CD4-positive, alpha-beta T cell treated with Interleukin-15 for 1 hour (primary cell): ENCODE results near the gene PLEKHH1.

ENCODE experiments used
- DNase-seq: peaks from one replicate; pipeline ENCODE4 v3.0.0-alpha.2; 2020

Gene PLEKHH1

GRCh38 chr14:67510836-67511235 is 22.3 kb upstream of the PLEKHH1 start:
- DNase-seq, result no peak

GRCh38 chr14:67512463-67513310 is 20.4 kb upstream of the PLEKHH1 start:
- no peak for DNase-seq

GRCh38 chr14:67513631-67514108 is 19.4 kb upstream of the PLEKHH1 start:
- DNase-seq, result no peak

DNA sequence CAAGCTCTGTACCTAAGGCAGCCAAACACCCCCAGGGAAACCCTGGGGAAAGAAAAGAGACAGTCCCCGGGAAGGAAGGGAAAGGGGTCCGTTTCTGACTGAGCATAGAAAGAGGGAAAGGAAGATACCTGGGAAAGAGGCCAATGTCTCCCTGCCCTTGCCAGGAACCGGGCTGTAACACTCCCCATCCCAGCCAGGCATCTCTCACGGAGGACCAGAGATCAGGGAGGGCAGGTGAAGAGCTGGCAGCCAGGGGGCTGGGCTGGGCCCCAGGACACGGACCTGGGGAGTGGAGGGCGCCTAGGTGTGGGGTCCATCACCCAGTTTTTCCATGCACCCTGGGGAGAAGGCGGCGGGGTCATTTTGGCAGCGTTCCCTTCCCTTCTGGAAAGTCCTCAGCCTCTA is 18.9 kb upstream of the PLEKHH1 start:
- no peak for DNase-seq

- peak; percentile 42 for DNase-seq
Measured at GRCh38 chr14:67514650-67515385, 18.3 kb upstream of the PLEKHH1 start.

- no peak for DNase-seq
Measured at GRCh38 chr14:67515386-67516079, 17.6 kb upstream of the PLEKHH1 start.

GRCh38 chr14:67516676-67517075 is 16.4 kb upstream of the PLEKHH1 start:
- no peak for DNase-seq

DNA sequence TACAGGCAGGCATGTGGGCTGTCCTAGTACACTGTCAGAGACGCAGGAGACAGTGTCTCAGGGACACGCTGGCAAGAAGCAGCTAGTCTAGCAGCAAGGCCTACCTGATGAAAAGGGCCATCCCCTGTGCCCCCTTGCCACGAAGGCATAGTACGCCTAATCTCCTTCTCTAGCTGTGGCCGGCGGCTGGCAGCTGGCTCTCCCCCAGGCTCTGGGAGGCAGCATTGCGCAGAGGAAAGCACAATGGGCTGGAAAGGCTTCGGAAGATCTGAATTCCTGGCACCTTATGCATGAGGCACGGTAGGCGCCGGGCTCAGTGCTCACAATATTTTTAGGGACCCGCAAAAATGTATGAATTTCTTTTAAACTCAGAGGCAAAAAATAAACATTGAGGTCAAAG is 16.0 kb upstream of the PLEKHH1 start:
- no peak for DNase-seq

DNA sequence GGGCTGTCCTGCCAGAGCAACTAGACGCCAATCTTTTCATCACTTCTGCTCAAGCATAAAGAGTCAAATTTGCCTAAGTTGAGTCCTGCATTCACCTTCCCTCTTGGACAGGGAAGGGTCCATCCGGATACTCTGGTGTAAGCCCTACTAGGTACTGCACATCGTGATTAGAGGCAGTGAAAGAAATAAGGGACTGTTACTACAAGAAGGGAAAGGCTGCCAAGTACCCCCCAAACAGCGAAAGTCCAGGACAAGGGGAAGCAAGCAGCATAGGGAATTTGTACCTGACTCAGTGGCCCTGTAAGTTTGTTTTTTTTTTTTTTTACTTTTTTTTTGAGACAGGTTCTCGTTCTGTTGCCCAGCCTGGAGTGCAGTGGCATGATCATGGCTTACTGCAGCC is 13.7 kb upstream of the PLEKHH1 start:
- no peak for DNase-seq

GRCh38 chr14:67520482-67520881 is 12.6 kb upstream of the PLEKHH1 start:
- DNase-seq, result no peak

- DNase-seq, result no peak
Measured at GRCh38 chr14:67522270-67522669, 10.8 kb upstream of the PLEKHH1 start.

DNA sequence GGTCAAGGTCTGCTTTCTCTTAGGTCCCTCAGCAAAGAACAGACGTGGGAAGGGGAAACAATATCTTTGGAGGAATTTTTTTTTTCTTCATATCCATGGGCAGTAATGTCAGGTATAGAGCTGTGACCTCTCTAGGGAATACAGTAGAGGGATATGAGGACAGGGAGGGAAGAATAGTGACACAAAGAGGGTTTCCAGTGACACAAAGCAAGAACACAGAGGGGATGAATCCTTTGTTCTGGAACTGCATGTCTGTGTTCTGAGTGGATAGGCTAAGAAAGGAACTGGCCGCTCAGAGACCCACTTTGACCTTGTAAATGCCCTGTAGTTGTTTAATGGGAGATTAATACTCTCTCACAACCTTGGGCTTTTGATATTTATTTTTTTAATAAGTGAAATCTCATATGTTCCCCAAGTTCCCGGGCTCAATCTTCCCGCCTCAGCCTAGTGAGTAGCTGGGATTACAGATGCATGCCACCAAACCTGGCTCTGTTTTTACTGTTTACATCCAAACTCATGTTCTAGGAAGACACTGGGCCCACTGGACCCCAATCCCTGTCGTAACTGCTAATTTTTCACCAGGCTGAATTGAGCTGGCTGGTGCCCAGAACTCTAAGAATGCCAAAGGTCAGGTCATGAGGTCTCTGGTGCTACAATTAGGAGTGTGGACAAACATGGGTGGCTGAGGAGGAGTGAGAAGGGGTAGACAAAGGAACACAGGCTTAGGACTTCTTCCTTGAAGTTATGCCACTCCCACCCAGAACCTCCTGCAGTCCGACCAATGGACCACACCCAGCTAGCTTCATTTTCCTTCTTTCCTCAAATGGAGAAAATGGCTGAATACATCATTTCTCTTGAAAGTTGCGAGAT is 9.1 kb upstream of the PLEKHH1 start:
- no peak for DNase-seq

DNA sequence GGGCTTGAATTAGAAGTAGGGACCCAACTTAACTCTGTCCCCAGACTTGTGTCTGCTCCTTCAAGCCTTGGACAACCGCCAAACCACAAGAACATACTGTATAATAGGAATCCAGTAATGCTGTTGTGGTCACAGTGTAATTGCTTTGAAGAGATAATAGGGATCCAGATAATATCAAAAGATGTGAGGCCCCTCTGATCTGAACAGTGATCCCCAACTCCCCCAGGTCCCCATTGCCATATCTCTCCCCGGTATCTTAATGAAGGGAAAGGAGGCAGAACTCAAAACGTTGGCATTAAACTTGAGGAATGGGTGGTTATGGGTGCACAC is 8.5 kb upstream of the PLEKHH1 start:
- no peak for DNase-seq

DNA sequence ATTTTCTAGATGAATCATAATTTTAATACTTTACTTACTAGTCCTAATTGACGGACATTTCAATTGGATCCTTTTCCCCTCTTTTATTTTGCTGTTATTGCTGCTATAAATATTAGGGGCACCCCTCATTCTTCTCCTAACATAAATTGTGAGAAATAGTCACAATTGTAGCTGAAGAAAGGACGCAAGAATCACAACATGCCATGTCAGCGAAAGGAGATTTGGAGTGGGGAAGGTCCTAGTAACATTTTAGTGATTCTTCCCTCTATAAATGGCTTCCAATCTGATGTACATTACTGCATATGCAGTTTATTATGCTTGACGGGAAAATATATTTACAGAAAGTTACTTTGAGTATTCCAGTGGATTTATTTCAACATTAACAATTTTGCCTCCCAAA is 7.7 kb upstream of the PLEKHH1 start:
- no peak for DNase-seq

DNA sequence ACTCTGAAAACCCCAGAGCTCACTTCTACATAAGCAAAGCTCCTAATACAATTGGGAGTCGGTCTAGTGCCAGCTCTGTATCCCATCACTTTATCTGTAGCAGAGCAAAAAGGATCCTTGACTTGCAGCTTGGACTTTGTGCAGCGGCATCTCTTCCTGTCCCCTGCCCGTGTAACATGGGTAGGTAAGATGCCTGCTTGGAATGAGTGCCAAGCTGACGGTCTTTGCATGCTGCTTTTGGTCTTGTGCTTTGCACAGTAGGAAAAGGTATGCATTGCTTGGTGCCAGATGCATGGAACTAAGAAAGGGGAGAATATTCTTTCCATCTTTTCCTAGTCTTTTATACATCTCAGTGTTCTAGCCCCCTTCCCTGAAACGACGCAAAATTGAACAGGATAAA is 6.9 kb upstream of the PLEKHH1 start:
- no peak for DNase-seq

DNA sequence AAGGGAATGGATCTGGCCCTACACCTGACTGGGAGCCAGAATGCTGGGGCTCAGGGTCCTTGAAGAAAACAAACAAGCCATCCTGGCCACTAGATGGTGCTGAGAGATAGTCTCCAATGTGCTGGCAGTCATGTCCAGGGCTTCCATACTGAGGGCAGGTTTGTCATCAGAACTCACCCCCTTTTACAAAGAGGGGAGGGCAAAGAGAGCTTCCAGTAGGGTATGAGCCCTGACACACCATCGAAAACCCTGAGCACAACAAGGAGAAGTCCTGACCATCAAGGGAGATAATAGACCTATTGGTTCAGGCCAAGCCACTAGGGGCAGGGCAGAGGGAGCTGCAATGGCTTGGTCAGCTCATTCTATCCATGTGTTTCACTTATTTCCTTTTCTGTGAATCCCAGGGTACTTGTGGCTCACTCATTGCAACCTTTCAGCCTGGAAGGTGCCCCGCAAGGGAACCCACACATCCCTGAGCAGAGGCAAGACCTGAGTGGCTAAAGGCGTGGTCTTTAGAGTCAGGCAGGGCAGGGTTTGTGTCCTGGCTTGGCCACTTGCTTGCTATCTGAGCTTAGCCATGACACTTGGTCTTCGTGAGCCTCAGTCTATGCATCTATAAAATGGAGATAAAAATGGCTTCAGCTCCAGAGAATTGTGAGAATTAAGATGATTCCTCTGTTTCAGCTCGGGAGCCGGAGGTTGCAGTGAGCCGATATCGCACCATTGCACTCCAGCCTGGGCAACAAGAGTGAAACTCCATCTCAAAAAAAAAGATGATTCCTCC is 6.2 kb upstream of the PLEKHH1 start:
- DNase-seq, result peak; percentile 39

DNA sequence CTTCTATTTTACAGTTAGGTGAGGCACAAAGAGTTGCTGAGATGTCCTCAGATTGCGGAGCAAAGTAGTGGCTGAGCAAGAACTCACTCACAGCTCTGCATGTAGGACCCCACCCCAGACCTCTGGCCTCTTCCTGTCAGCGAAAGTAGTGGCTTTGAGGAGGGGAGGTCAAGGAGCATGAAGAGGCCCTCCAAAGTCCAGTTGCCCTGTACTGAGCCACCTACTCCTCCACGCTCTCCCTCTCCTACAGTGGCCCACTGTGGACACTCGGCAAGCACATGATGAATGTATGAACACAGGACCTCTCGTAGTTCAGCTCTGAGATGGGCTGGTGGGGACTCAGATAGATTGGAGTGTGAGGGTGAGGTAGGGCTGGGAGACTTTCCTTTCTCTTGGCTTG is 5.3 kb upstream of the PLEKHH1 start:
- no peak for DNase-seq

- DNase-seq, result no peak
Measured at GRCh38 chr14:67528276-67528675, 4.8 kb upstream of the PLEKHH1 start.

DNA sequence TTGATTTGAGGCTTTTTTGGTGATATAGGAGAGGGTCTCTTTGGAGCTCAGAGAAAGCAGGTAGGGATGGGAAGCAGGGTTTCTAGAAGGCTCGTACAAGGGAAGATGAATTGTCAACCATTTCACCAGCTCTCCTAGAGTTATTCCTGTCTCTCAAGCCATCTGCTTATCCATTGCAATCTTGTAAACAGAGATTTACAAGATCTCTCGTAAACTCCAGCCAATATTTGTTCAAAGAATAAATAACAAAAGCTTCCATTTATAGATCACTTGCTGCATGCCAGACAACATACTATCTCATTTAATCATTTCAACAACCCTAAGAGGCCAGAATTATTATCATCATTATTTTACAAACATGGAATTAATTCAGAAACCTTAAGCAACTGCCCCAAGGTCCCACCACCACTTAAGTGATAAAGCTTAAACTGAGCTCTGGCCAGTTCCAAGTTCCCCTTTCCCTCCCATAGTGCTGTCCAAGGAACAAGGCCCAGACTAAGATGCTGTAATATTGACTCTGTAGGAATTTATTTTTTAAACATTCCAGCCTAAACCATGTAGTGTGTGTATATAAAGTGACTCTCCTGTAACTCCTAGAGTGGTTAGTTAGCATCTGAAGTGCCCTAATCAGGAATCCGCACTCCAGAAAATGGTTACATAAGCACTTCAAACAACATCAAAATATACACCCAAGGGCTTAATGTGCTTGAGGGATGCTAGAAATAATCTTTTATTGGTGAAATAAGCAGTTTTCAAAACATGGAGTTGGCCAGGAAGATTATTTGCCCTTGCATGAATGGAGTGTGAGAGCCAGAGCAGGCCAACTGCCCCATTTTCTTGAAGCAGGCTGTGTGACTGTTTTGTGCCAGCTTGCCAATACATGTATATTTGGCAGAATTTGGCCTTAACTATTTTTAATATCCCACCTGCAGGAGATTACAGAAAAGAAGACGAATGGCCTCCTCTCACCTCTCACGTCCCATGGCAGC is 2.8 kb upstream of the PLEKHH1 start:
- DNase-seq, result no peak

DNA sequence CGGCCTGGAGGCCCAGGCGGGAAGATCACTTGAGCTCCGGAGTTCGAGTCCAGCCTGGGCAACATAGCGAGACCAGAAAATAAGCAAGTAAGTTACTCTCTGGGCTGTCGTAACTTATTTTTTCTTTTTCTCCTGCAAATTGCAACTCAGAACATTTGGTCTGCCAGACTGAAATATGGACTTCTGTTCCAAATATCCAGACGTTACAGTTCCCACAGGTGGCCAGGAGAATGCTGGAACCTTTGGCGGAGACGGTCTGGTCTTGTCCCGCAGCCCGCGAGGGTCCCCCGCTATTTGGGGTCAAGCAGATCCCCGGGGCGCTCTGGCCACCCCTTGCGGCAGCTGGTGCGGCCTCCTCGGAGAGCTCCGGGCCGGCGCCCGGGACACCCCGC is 488 bp upstream of the PLEKHH1 start:
- DNase-seq, result no peak

GRCh38 chr14:67533754-67534085 is 630 bp downstream of the PLEKHH1 start:
- no peak for DNase-seq
